ENCODE results near the gene ANKMY1. TPM values are rescaled to one million over a fixed set of nuclear protein-coding genes. Genes with fewer than 3 reads are reported as not detected.

ANKMY1 gene
- total and polyA plus RNA-seq, 2 of the 13 experiments (the other 11 are each of a cell fraction or from before 2014, with no cell fraction given) = 11.7 to 18.8 TPM

GRCh38 chr2:240566203-240567136 is 8.7 kb upstream of the ANKMY1 start (continued):
- TF ChIP-seq ZBTB40 (IDR thresholded peaks at IDR 0.05) = no peak
- peak; percentile 17; the same call in 1 of the 2 replicates for TF ChIP-seq ZBTB40 (CRISPR knock-in tag; IDR thresholded peaks at IDR 0.05)
- TF ChIP-seq, protein P1, sequence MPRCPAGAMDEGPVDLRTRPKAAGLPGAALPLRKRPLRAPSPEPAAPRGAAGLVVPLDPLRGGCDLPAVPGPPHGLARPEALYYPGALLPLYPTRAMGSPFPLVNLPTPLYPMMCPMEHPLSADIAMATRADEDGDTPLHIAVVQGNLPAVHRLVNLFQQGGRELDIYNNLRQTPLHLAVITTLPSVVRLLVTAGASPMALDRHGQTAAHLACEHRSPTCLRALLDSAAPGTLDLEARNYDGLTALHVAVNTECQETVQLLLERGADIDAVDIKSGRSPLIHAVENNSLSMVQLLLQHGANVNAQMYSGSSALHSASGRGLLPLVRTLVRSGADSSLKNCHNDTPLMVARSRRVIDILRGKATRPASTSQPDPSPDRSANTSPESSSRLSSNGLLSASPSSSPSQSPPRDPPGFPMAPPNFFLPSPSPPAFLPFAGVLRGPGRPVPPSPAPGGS (CRISPR knock-in tag; IDR thresholded peaks at IDR 0.05) = no peak; the same call in 1 of the 2 replicates
- no peak for TF ChIP-seq SP1 (IDR thresholded peaks at IDR 0.05)
- peak; percentile 94 for TF ChIP-seq SP1 (CRISPR knock-in tag; IDR thresholded peaks at IDR 0.05)
- TF ChIP-seq ZMYM2 (CRISPR knock-in tag; IDR thresholded peaks at IDR 0.05) = peak; percentile 47; the same call in 1 of the 2 replicates
- TF ChIP-seq ZNF501 (CRISPR knock-in tag; IDR thresholded peaks at IDR 0.05) = peak; percentile 75
- TF ChIP-seq ZNF12 (CRISPR knock-in tag; IDR thresholded peaks at IDR 0.05) = 0 out of 2 replicates have a peak, but pooled peaks have one; percentile 9
- TF ChIP-seq PCBP2 (optimal IDR thresholded peaks at IDR 0.05; ENCODE audit: low read depth, low read length, poor library complexity, severe bottlenecking) = no peak
- no peak for TF ChIP-seq MIXL1 (CRISPR knock-in tag; IDR thresholded peaks at IDR 0.05)
- TF ChIP-seq, protein P2, sequence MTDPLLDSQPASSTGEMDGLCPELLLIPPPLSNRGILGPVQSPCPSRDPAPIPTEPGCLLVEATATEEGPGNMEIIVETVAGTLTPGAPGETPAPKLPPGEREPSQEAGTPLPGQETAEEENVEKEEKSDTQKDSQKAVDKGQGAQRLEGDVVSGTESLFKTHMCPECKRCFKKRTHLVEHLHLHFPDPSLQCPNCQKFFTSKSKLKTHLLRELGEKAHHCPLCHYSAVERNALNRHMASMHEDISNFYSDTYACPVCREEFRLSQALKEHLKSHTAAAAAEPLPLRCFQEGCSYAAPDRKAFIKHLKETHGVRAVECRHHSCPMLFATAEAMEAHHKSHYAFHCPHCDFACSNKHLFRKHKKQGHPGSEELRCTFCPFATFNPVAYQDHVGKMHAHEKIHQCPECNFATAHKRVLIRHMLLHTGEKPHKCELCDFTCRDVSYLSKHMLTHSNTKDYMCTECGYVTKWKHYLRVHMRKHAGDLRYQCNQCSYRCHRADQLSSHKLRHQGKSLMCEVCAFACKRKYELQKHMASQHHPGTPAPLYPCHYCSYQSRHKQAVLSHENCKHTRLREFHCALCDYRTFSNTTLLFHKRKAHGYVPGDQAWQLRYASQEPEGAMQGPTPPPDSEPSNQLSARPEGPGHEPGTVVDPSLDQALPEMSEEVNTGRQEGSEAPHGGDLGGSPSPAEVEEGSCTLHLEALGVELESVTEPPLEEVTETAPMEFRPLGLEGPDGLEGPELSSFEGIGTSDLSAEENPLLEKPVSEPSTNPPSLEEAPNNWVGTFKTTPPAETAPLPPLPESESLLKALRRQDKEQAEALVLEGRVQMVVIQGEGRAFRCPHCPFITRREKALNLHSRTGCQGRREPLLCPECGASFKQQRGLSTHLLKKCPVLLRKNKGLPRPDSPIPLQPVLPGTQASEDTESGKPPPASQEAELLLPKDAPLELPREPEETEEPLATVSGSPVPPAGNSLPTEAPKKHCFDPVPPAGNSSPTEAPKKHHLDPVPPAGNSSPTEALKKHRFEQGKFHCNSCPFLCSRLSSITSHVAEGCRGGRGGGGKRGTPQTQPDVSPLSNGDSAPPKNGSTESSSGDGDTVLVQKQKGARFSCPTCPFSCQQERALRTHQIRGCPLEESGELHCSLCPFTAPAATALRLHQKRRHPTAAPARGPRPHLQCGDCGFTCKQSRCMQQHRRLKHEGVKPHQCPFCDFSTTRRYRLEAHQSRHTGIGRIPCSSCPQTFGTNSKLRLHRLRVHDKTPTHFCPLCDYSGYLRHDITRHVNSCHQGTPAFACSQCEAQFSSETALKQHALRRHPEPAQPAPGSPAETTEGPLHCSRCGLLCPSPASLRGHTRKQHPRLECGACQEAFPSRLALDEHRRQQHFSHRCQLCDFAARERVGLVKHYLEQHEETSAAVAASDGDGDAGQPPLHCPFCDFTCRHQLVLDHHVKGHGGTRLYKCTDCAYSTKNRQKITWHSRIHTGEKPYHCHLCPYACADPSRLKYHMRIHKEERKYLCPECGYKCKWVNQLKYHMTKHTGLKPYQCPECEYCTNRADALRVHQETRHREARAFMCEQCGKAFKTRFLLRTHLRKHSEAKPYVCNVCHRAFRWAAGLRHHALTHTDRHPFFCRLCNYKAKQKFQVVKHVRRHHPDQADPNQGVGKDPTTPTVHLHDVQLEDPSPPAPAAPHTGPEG (CRISPR knock-in tag; IDR thresholded peaks at IDR 0.05) = peak; percentile 15; the same call in 1 of the 2 replicates
- TF ChIP-seq GPN1 (CRISPR knock-in tag; IDR thresholded peaks at IDR 0.05; ENCODE audit: borderline replicate concordance) = 0 out of 2 replicates have a peak, but pooled peaks have one; percentile 58

All from HepG2 (cell line).